Esophagus muscularis mucosa (tissue), 4 donors: ENCODE data around the gene SMC6. TPM values are rescaled to one million over a fixed set of nuclear protein-coding genes. Genes with fewer than 3 reads are reported as not detected.
A peak's percentile ranks its signal among the peaks of the same experiment; 100 is the strongest.

Source experiments
- DNase-seq: peaks from one replicate; pipeline ENCODE4 v3.0.0-alpha.2; 2017; ENCODE audit errors: extremely low spot score
- H3K27ac ChIP-seq, 4 donors: fragments of 200-600 bp; sonication (generic); replicated peaks in 1 of 4; 1 replicate in 3 of 4; 2 replicates in 1 of 4; pipeline ENCODE4 v1.5.1; 2016 to 2019; ENCODE audit warnings: mild to moderate bottlenecking in 1 of 4
- H3K27me3 ChIP-seq, 4 donors: fragments of 200-600 bp; sonication (generic); one replicate each; pipeline versions ENCODE4 v1.5.1 to v1.6.0; 2016 to 2019
- H3K36me3 ChIP-seq, 4 donors: fragments of 200-600 bp; sonication (generic); one replicate each; pipeline ENCODE4 v1.5.1; 2016 to 2019
- H3K4me1 ChIP-seq, 4 donors: fragments of 200-600 bp; sonication (generic); one replicate each; pipeline ENCODE4 v1.5.1; 2016 to 2019
- H3K4me3 ChIP-seq, 4 donors: fragments of 200-600 bp; sonication (generic); 1 replicate in 2 of 4; 2 replicates in 2 of 4; pipeline ENCODE4 v1.5.1; 2016 to 2019; ENCODE audit warnings: mild to moderate bottlenecking in 4 of 4, moderate library complexity in 1 of 4
- H3K9me3 ChIP-seq, 4 donors: fragments of 200-600 bp; sonication (generic); 1 replicate in 3 of 4; 2 replicates in 1 of 4; pipeline ENCODE4 v1.5.1; 2016 to 2019
- EP300 ChIP-seq: sonication (generic); formaldehyde crosslinking; IDR thresholded peaks from one replicate; pipeline ENCODE4 v1.6.1; 2017; ENCODE audit warnings: antibody characterized with exemption
- POLR2A ChIP-seq: fragments of 450-650 bp; IDR thresholded peaks from one replicate; pipeline ENCODE4 v1.6.1; 2017; ENCODE audit warnings: antibody characterized with exemption, moderate library complexity, mild to moderate bottlenecking, low read depth
- POLR2AphosphoS5 ChIP-seq, 2 donors: sonication (generic); formaldehyde crosslinking; IDR thresholded peaks; one replicate each; pipeline ENCODE4 v1.6.1; 2017; ENCODE audit warnings: antibody characterized with exemption in 2 of 2
- WGBS: methylation state at CpG from one replicate; pipeline ENCODE4 v1.1.5; 2018; 5-methylcytosine and 5-hydroxymethylcytosine counted together
- intact Hi-C: fragments of 100-400 bp; cut with DNase I; formaldehyde crosslinking; loops from one replicate; pipeline ENCODE4 v1.15.1; 2023
- total RNA-seq, 4 donors: library from RNA; depleted of rRNA; stranded (reverse); fragments of >200 nt; gene quantifications; one replicate each; pipeline versions ENCODE4 v1.1.0 to v1.2.1, GENCODE V29; 2016
- TF ChIP-seq, protein P1 (sequence below), 3 experiments: fragments of 200-600 bp in 2 of 3; fragments of 450-650 bp in 1 of 3; sonication (generic) in 2 of 3; IDR thresholded peaks; one replicate each; pipeline ENCODE4 v1.5.1; 2017 to 2019; ENCODE audit warnings: antibody characterized with exemption in 3 of 3, mild to moderate bottlenecking in 2 of 3, moderate library complexity in 1 of 3

Gene SMC6
- total RNA-seq, 4 donors from 2014 or later = 8.1 to 11.1 (median 9.7) TPM

DNA sequence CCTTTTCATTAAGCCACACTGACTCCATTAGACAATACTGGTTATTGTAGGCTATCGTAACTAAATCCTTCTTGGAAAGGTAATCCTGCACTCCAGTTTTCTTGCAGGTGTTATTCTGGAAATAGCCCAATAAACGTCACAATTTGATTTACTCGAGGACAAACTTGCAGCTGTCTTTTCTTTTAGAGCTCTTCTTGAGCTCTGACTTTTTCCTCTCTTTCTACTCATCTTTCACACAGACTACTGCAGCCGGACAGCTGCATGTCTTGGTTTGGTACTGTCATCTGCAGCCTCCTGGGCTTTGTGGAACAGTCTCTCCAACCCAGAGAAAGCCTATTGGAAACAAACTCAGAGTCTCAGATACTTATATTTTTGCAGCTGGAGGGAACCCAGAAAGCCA is 39.7 kb upstream of the SMC6 start:
- Histone ChIP-seq H3K4me1 (peaks cover 0 to 4% (median 0%) of the 10 kb centered on the region in 4 donors), H3K9me3 (no peaks in the 10 kb centered on the region), H3K36me3 (no peaks in the 10 kb centered on the region), H3K27ac (no peak overlapping the region), H3K27me3 (no peaks in the 10 kb centered on the region), H3K4me3 (no peak overlapping the region)
- TF ChIP-seq EP300 (no peak), POLR2A (no peak), POLR2AphosphoS5 (IDR thresholded peaks at IDR 0.05) (no peak)
- TF ChIP-seq, protein P1, sequence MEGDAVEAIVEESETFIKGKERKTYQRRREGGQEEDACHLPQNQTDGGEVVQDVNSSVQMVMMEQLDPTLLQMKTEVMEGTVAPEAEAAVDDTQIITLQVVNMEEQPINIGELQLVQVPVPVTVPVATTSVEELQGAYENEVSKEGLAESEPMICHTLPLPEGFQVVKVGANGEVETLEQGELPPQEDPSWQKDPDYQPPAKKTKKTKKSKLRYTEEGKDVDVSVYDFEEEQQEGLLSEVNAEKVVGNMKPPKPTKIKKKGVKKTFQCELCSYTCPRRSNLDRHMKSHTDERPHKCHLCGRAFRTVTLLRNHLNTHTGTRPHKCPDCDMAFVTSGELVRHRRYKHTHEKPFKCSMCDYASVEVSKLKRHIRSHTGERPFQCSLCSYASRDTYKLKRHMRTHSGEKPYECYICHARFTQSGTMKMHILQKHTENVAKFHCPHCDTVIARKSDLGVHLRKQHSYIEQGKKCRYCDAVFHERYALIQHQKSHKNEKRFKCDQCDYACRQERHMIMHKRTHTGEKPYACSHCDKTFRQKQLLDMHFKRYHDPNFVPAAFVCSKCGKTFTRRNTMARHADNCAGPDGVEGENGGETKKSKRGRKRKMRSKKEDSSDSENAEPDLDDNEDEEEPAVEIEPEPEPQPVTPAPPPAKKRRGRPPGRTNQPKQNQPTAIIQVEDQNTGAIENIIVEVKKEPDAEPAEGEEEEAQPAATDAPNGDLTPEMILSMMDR (IDR thresholded peaks at IDR 0.05) = no peak
- WGBS = 62% methylated on average over 4 of the region's 4 CpGs
- DNase-seq = no peak
- intact Hi-C loops = no loop called here

GRCh38 chr2:17792515-17792914 is 38.9 kb upstream of the SMC6 start:
- Histone ChIP-seq H3K36me3 (no peaks in the 10 kb centered on the region), H3K27ac (no peak overlapping the region), H3K27me3 (no peaks in the 10 kb centered on the region), H3K9me3 (no peaks in the 10 kb centered on the region), H3K4me1 (peaks cover 0 to 4% (median 0%) of the 10 kb centered on the region in 4 donors), H3K4me3 (no peak overlapping the region)
- WGBS = 71% methylated on average over 1 of the region's 1 CpG
- intact Hi-C loops = no loop called here
- no peak for DNase-seq
- TF ChIP-seq POLR2AphosphoS5 (IDR thresholded peaks at IDR 0.05) (no peak), POLR2A (no peak)

DNA sequence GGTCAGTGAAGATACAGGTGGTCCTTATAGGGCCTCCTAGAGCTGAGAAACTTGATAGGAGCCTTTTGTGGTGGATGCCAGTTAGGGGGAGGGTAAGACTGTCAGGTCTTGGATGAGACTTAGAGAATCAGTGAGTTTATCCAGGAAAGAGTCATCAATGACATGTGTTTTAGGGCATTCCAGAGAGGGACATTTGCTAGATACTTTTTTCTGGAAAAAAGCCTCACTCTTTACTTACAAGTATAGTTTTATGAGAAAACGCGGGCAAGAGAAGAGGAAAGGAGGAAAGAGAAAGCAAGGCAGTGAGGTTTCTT is 38.2 kb upstream of the SMC6 start:
- 67% methylated on average over 2 of the region's 2 CpGs for WGBS
- no peak overlapping the region for H3K27ac ChIP-seq
- H3K9me3 ChIP-seq = no peaks in the 10 kb centered on the region
- TF ChIP-seq POLR2AphosphoS5 (IDR thresholded peaks at IDR 0.05) (no peak), EP300 (no peak), POLR2A (no peak)
- intact Hi-C loops = no loop called here
- DNase-seq = peak; percentile 47
- H3K4me3 ChIP-seq = no peak overlapping the region
- H3K36me3 ChIP-seq = no peaks in the 10 kb centered on the region
- peaks cover 0 to 4% (median 0%) of the 10 kb centered on the region in 4 donors for H3K4me1 ChIP-seq
- H3K27me3 ChIP-seq = peaks cover 0 to 4% (median 0%) of the 10 kb centered on the region in 4 donors

DNA sequence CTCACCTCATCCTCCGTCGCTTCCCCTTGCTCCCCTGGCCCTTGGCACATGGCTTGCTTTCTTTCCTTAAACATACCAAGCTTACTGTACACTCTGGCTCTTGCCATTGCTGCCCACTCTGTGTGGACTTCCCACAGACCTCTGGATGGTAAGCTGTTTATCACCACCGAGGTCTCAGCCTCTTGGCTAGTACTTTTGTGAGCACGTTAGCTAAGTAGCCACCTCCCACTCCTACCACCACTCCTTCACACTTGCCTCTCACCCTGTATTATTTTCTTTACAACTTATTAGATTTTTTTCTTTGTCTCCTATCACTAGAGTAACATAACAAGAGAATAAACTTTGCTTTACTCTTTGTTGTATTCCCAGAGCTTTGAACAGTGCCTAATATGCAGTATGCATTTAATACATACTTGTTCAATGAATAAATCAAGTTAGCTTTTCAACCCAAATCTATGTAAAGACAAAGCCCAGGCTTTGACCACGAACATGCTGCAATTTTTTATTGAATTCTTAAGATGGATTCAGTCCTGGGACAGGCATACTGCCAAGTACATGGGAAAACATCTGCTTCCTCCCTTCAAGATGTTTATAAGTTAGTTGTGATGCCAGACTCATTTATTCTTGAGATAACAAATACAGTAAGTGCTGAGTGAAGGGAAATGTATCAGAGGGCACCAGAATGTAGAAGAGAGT is 37.7 kb upstream of the SMC6 start:
- 30% methylated on average over 5 of the region's 5 CpGs for WGBS
- H3K9me3 ChIP-seq = no peaks in the 10 kb centered on the region
- H3K4me3 ChIP-seq = no peak overlapping the region
- intact Hi-C loops = no loop called here
- no peak overlapping the region for H3K27ac ChIP-seq
- H3K4me1 ChIP-seq = peaks cover 0 to 4% (median 0%) of the 10 kb centered on the region in 4 donors
- DNase-seq = peak; percentile 75
- no peaks in the 10 kb centered on the region for H3K36me3 ChIP-seq
- TF ChIP-seq, protein P1 (IDR thresholded peaks at IDR 0.05) = no peak
- TF ChIP-seq POLR2A (no peak), EP300 (no peak), POLR2AphosphoS5 (IDR thresholded peaks at IDR 0.05) (no peak)
- peaks cover 0 to 4% (median 0%) of the 10 kb centered on the region in 4 donors for H3K27me3 ChIP-seq

GRCh38 chr2:17790536-17790935 is 36.9 kb upstream of the SMC6 start:
- H3K27ac ChIP-seq = no peak overlapping the region
- H3K27me3 ChIP-seq = peaks cover 0 to 4% (median 0%) of the 10 kb centered on the region in 4 donors
- no peaks in the 10 kb centered on the region for H3K36me3 ChIP-seq
- no peak overlapping the region for H3K4me3 ChIP-seq
- intact Hi-C loops = no loop called here
- no peaks in the 10 kb centered on the region for H3K9me3 ChIP-seq
- WGBS = 63% methylated on average over 1 of the region's 1 CpG
- DNase-seq = no peak
- peaks cover 0 to 4% (median 0%) of the 10 kb centered on the region in 4 donors for H3K4me1 ChIP-seq
- TF ChIP-seq POLR2AphosphoS5 (IDR thresholded peaks at IDR 0.05) (no peak), EP300 (no peak), POLR2A (no peak)
- TF ChIP-seq, protein P1 (IDR thresholded peaks at IDR 0.05) = no peak

GRCh38 chr2:17788773-17789172 is 35.2 kb upstream of the SMC6 start:
- Histone ChIP-seq H3K4me1 (peaks cover 0 to 4% (median 0%) of the 10 kb centered on the region in 4 donors), H3K9me3 (no peaks in the 10 kb centered on the region), H3K36me3 (no peaks in the 10 kb centered on the region), H3K4me3 (no peak overlapping the region), H3K27ac (no peak overlapping the region), H3K27me3 (peaks cover 0 to 4% (median 0%) of the 10 kb centered on the region in 4 donors)
- intact Hi-C loops = no loop called here
- no peak for TF ChIP-seq POLR2A
- TF ChIP-seq, protein P1 (IDR thresholded peaks at IDR 0.05) = no peak
- no peak for TF ChIP-seq EP300
- no peak for TF ChIP-seq POLR2AphosphoS5 (IDR thresholded peaks at IDR 0.05)
- no peak for DNase-seq
- WGBS = 74% methylated on average over 4 of the region's 4 CpGs
